ENCODE data around the gene MYCT1. TPM values are rescaled to one million over a fixed set of nuclear protein-coding genes. Genes with fewer than 3 reads are reported as not detected.

Gene MYCT1
- total and polyA plus RNA-seq, 2 experiments from 2014 or later = 0.05 to 0.53 TPM

GRCh38 chr6:152748843-152749242 lies 51.1 kb downstream of the MYCT1 start:
- H3K4me2 ChIP-seq = no peak overlapping the region
- no peak for DNase-seq (ENCODE audit: low spot score)
- H2AFZ ChIP-seq = no peak overlapping the region
- no peak overlapping the region for H3K27ac ChIP-seq
- H3K4me1 ChIP-seq (ENCODE audit: insufficient read depth) = no peaks in the 10 kb centered on the region
- H3K36me3 ChIP-seq (replicated peaks; ENCODE audit: insufficient read depth, low read depth) = no peaks in the 10 kb centered on the region
- no peak for TF ChIP-seq EZH2phosphoT487 (IDR thresholded peaks at IDR 0.05; ENCODE audit: low read depth, severe bottlenecking, unreplicated experiment)
- TF ChIP-seq, protein P1, sequence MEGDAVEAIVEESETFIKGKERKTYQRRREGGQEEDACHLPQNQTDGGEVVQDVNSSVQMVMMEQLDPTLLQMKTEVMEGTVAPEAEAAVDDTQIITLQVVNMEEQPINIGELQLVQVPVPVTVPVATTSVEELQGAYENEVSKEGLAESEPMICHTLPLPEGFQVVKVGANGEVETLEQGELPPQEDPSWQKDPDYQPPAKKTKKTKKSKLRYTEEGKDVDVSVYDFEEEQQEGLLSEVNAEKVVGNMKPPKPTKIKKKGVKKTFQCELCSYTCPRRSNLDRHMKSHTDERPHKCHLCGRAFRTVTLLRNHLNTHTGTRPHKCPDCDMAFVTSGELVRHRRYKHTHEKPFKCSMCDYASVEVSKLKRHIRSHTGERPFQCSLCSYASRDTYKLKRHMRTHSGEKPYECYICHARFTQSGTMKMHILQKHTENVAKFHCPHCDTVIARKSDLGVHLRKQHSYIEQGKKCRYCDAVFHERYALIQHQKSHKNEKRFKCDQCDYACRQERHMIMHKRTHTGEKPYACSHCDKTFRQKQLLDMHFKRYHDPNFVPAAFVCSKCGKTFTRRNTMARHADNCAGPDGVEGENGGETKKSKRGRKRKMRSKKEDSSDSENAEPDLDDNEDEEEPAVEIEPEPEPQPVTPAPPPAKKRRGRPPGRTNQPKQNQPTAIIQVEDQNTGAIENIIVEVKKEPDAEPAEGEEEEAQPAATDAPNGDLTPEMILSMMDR (IDR thresholded peaks at IDR 0.05; ENCODE audit: poor library complexity) = peak; percentile 40
- H3K9me2 ChIP-seq (replicated peaks; ENCODE audit: insufficient read depth) = no peaks in the 10 kb centered on the region
- no peaks in the 10 kb centered on the region for H3K9me3 ChIP-seq (ENCODE audit: low read depth)
- no peaks in the 10 kb centered on the region for H3K79me2 ChIP-seq
- WGBS (ENCODE audit: low lambda C conversion rate, missing lambda C conversion rate) = 48% methylated on average over 1 of the region's 1 CpG
- no peaks in the 10 kb centered on the region for H3K27me3 ChIP-seq
- no peak overlapping the region for H3K4me3 ChIP-seq
- H4K20me1 ChIP-seq (ENCODE audit: insufficient read depth, poor library complexity, severe bottlenecking) = no peaks in the 10 kb centered on the region

DNA sequence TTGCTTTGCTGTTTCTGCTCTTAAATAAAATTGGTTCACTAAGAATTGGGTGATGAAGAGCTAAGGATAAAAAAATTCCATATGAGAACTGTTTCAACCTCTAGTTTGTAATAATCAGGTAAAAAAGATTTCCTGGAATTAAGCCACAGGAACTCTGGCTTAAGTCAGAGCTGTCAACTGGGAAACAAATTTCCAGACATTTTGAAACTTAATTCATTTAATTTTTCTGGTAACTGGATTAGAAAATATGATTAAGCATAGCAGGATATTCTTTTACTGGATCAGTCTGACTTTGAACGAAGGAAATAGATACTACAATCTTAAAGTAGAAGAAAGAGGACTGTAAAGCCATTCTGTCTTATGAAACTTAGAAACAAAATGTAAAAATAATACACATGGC lies 51.6 kb downstream of the MYCT1 start:
- Histone ChIP-seq H3K4me1 (ENCODE audit: insufficient read depth) (no peaks in the 10 kb centered on the region), H3K79me2 (no peaks in the 10 kb centered on the region), H3K9me2 (replicated peaks; ENCODE audit: insufficient read depth) (no peaks in the 10 kb centered on the region), H3K36me3 (replicated peaks; ENCODE audit: insufficient read depth, low read depth) (no peaks in the 10 kb centered on the region), H3K27ac (no peak overlapping the region), H3K4me2 (no peak overlapping the region), H3K9me3 (ENCODE audit: low read depth) (no peaks in the 10 kb centered on the region), H3K4me3 (no peak overlapping the region), H2AFZ (no peak overlapping the region), H4K20me1 (ENCODE audit: insufficient read depth, poor library complexity, severe bottlenecking) (no peaks in the 10 kb centered on the region), H3K27me3 (no peaks in the 10 kb centered on the region)
- DNase-seq (ENCODE audit: low spot score) = no peak
- WGBS (ENCODE audit: low lambda C conversion rate, missing lambda C conversion rate) = 65% methylated on average over 1 of the region's 1 CpG
- no peak for TF ChIP-seq EZH2 (IDR thresholded peaks at IDR 0.05; ENCODE audit: borderline replicate concordance)

- WGBS (ENCODE audit: low lambda C conversion rate, missing lambda C conversion rate) = 7% methylated on average over 5 of the region's 5 CpGs
- H3K27me3 ChIP-seq = no peaks in the 10 kb centered on the region
- no peak within 1 kb of the TSS for H3K4me2 ChIP-seq
- no peak within 1 kb of the TSS for H2AFZ ChIP-seq
- no peaks in the 10 kb centered on the region for H3K4me1 ChIP-seq (ENCODE audit: insufficient read depth)
- no peak within 1 kb of the TSS for H3K4me3 ChIP-seq
- H3K9me2 ChIP-seq (replicated peaks; ENCODE audit: insufficient read depth) = no peaks in the 10 kb centered on the region
- no peaks in the 10 kb centered on the region for H4K20me1 ChIP-seq (ENCODE audit: insufficient read depth, poor library complexity, severe bottlenecking)
- H3K9me3 ChIP-seq (ENCODE audit: low read depth) = no peaks in the 10 kb centered on the region
- H3K36me3 ChIP-seq (replicated peaks; ENCODE audit: insufficient read depth, low read depth) = no peaks in the 10 kb centered on the region
- no peak within 1 kb of the TSS for H3K27ac ChIP-seq
- TF ChIP-seq EZH2 (IDR thresholded peaks at IDR 0.05; ENCODE audit: borderline replicate concordance) (no peak), EZH2phosphoT487 (IDR thresholded peaks at IDR 0.05; ENCODE audit: low read depth, severe bottlenecking, unreplicated experiment) (no peak)
- H3K79me2 ChIP-seq = no peaks in the 10 kb centered on the region
- peak; percentile 64 for DNase-seq (ENCODE audit: low spot score)
Observed at GRCh38 chr6:152750694-152751093, 53.0 kb downstream of the MYCT1 start, which contains the start of gene VIP. Gene VIP, plus strand, starts transcription at chr6:152750797. Its CDS starts 1,381 bp downstream, at chr6:152752178.

DNA sequence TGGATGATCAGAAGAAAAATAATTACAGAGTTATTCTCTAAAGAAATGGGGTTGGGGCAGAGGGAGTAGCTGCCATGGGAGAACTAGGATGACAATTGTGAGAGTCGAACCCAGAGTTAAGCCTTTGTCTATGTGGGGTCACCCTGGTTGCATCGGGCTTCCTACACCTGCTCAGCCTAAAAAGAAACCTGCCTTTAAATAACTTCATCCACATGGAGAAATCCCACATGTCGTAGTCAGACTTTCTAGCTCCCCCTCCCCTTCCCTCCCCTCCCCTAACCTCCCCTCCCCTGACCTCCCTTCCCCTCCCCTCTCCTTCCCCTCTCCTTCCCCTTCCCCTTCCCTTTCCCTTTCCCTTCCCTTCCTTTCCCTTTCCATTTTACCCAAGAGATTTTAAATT lies 67.6 kb downstream of the MYCT1 start:
- H3K9me2 ChIP-seq (replicated peaks; ENCODE audit: insufficient read depth) = no peaks in the 10 kb centered on the region
- no peaks in the 10 kb centered on the region for H3K4me1 ChIP-seq (ENCODE audit: insufficient read depth)
- no peaks in the 10 kb centered on the region for H3K27me3 ChIP-seq
- H3K4me2 ChIP-seq = no peak overlapping the region
- H3K9me3 ChIP-seq (ENCODE audit: low read depth) = no peaks in the 10 kb centered on the region
- no peaks in the 10 kb centered on the region for H3K79me2 ChIP-seq
- H3K36me3 ChIP-seq (replicated peaks; ENCODE audit: insufficient read depth, low read depth) = no peaks in the 10 kb centered on the region
- no peak overlapping the region for H3K4me3 ChIP-seq
- H3K27ac ChIP-seq = no peak overlapping the region
- DNase-seq (ENCODE audit: low spot score) = no peak
- 96% methylated on average over 3 of the region's 3 CpGs for WGBS (ENCODE audit: low lambda C conversion rate, missing lambda C conversion rate)
- TF ChIP-seq, protein P1 (IDR thresholded peaks at IDR 0.05; ENCODE audit: poor library complexity) = no peak
- TF ChIP-seq EZH2 (IDR thresholded peaks at IDR 0.05; ENCODE audit: borderline replicate concordance) (no peak), EZH2phosphoT487 (IDR thresholded peaks at IDR 0.05; ENCODE audit: low read depth, severe bottlenecking, unreplicated experiment) (no peak)
- H2AFZ ChIP-seq = no peak overlapping the region
- no peaks in the 10 kb centered on the region for H4K20me1 ChIP-seq (ENCODE audit: insufficient read depth, poor library complexity, severe bottlenecking)
